Measurements from ENCODE around the gene RSF1. TPM values are rescaled to one million over a fixed set of nuclear protein-coding genes. Genes with fewer than 3 reads are reported as not detected.

Gene RSF1
- total RNA-seq, 1 experiment from 2014 or later = 83.0 TPM

GRCh38 chr11:77697865-77698264, 122.7 kb downstream of the RSF1 start:
- no TSS peak for BruUV-seq (replicated peaks)
- intact Hi-C loops (cut with micrococcal nuclease; ENCODE audit: unreplicated experiment) (no loop called here), in situ Hi-C loops (cut with HindIII; ENCODE audit: low pct_unique_long_range_greater_than_20kb, low sequenced_read_pairs) (no loop called here)
- ChIA-PET CTCF (no interaction called here), POLR2A (no interaction called here)
- H3K4me1 ChIP-seq (ENCODE audit: control insufficient read depth, insufficient read depth, low read length) = no peaks in the 10 kb centered on the region
- H3K36me3 ChIP-seq (ENCODE audit: control insufficient read depth, insufficient read depth, low read length) = peaks cover 33% of the 10 kb centered on the region
- no peak overlapping the region for H3K4me3 ChIP-seq (ENCODE audit: low read depth in 2 of 2, low read length in 2 of 2)
- ATAC-seq = no peak
- TF ChIP-seq REST (IDR thresholded peaks at IDR 0.05; ENCODE audit: insufficient read depth in 1 of 2, low read depth in 2 of 2, low read length in 1 of 2) = no peak
- TF ChIP-seq SIN3A (IDR thresholded peaks at IDR 0.05; ENCODE audit: borderline replicate concordance, insufficient read depth, low read depth, low read length) = no peak
- no peak for TF ChIP-seq CTCF (IDR thresholded peaks at IDR 0.05)
- no peak for TF ChIP-seq TCF7L2 (IDR thresholded peaks at IDR 0.05; ENCODE audit: low read depth, low read length)
- TF ChIP-seq POLR2AphosphoS5 (IDR thresholded peaks at IDR 0.05; ENCODE audit: low read depth, low read length) = no peak
- no peaks in the 10 kb centered on the region for H3K9me3 ChIP-seq (ENCODE audit: control insufficient read depth, insufficient read depth, low read depth, low read length)
- no peaks in the 10 kb centered on the region for H3K27me3 ChIP-seq (ENCODE audit: control insufficient read depth, insufficient read depth, low read length)
- no peak for DNase-seq (ENCODE audit: low read depth, low spot score)
- H3K27ac ChIP-seq (ENCODE audit: low read length) = no peak overlapping the region

GRCh38 chr11:77695417-77695816, 125.1 kb downstream of the RSF1 start:
- ChIA-PET CTCF (no interaction called here), POLR2A (no interaction called here)
- no peak for ATAC-seq
- Histone ChIP-seq H3K27ac (ENCODE audit: low read length) (no peak overlapping the region), H3K4me3 (ENCODE audit: low read depth in 2 of 2, low read length in 2 of 2) (no peak overlapping the region), H3K36me3 (ENCODE audit: control insufficient read depth, insufficient read depth, low read length) (peaks cover 32% of the 10 kb centered on the region), H3K4me1 (ENCODE audit: control insufficient read depth, insufficient read depth, low read length) (no peaks in the 10 kb centered on the region), H3K27me3 (ENCODE audit: control insufficient read depth, insufficient read depth, low read length) (no peaks in the 10 kb centered on the region), H3K9me3 (ENCODE audit: control insufficient read depth, insufficient read depth, low read depth, low read length) (no peaks in the 10 kb centered on the region)
- TF ChIP-seq TCF7L2 (IDR thresholded peaks at IDR 0.05; ENCODE audit: low read depth, low read length) (no peak), CTCF (IDR thresholded peaks at IDR 0.05) (no peak), POLR2AphosphoS5 (IDR thresholded peaks at IDR 0.05; ENCODE audit: low read depth, low read length) (no peak), SIN3A (IDR thresholded peaks at IDR 0.05; ENCODE audit: borderline replicate concordance, insufficient read depth, low read depth, low read length) (no peak), REST (IDR thresholded peaks at IDR 0.05; ENCODE audit: insufficient read depth in 1 of 2, low read depth in 2 of 2, low read length in 1 of 2) (no peak)
- no TSS peak for BruUV-seq (replicated peaks)
- no peak for DNase-seq (ENCODE audit: low read depth, low spot score)
- in situ Hi-C loops (cut with HindIII; ENCODE audit: low pct_unique_long_range_greater_than_20kb, low sequenced_read_pairs) (no loop called here), intact Hi-C loops (cut with micrococcal nuclease; ENCODE audit: unreplicated experiment) (no loop called here)

Measured in Panc1 (cell line).